ENCODE results near the gene FEZ2.

- TF ChIP-seq POLR2A (IDR thresholded peaks at IDR 0.05): no peak
- no peak for TF ChIP-seq CTCF (IDR thresholded peaks at IDR 0.05)
These were observed 82.4 kb downstream of the FEZ2 start for GRCh38 chr2:36515538-36515937.
